GM18873 (cell line): ENCODE measurements around the gene VPS9D1.
"Not testable (repeated sequence)": the region's sequence is repeated elsewhere in the genome, so short reads cannot be mapped to it uniquely, and the experiment has no call there.

Experiments
- ATAC-seq: cut with Tn5 transposase; IDR thresholded peaks from one replicate; pipeline ENCODE4 v1.9.1; 2021; ENCODE audit warnings: mild to moderate bottlenecking, moderate library complexity, moderate number of reproducible peaks; ENCODE audit not compliant: unreplicated experiment, low FRiP score

VPS9D1 gene

GRCh38 chr16:89711601-89712273 is 9.0 kb downstream of the VPS9D1 start:
- ATAC-seq: no peak

GRCh38 chr16:89710709-89711564 is 9.8 kb downstream of the VPS9D1 start:
- ATAC-seq: no peak

GRCh38 chr16:89709716-89710432 is 10.8 kb downstream of the VPS9D1 start:
- ATAC-seq: no peak

- no peak for ATAC-seq
Measured at GRCh38 chr16:89709166-89709565, 11.5 kb downstream of the VPS9D1 start.

- no peak for ATAC-seq
Measured at GRCh38 chr16:89708481-89708931, 12.2 kb downstream of the VPS9D1 start.

- no peak for ATAC-seq
Measured at GRCh38 chr16:89707695-89708094, 13.0 kb downstream of the VPS9D1 start.

GRCh38 chr16:89706518-89707260 is 14.0 kb downstream of the VPS9D1 start:
- ATAC-seq: no peak

- ATAC-seq: no peak
Measured at GRCh38 chr16:89705006-89705405, 15.7 kb downstream of the VPS9D1 start.

- ATAC-seq: no peak
Measured at GRCh38 chr16:89704281-89704680, 16.4 kb downstream of the VPS9D1 start.

- peak; percentile 47 for ATAC-seq
Measured at GRCh38 chr16:89701425-89702406, 19.0 kb downstream of the VPS9D1 start, which contains the start of gene SPATA2L. Gene SPATA2L (minus strand): TSS chr16:89701705. CDS start chr16:89701232, 473 bp downstream.

- no peak for ATAC-seq
Measured at GRCh38 chr16:89700649-89701424, 19.9 kb downstream of the VPS9D1 start.

GRCh38 chr16:89700100-89700648 is 20.5 kb downstream of the VPS9D1 start:
- peak; percentile 41 for ATAC-seq

GRCh38 chr16:89699629-89700099 is 21.0 kb downstream of the VPS9D1 start:
- not testable (repeated sequence) for ATAC-seq

- ATAC-seq: not testable (repeated sequence)
Measured at GRCh38 chr16:89698717-89699116, 22.0 kb downstream of the VPS9D1 start.

- ATAC-seq: no peak
Measured at GRCh38 chr16:89697616-89698331, 22.9 kb downstream of the VPS9D1 start.

GRCh38 chr16:89697161-89697615 is 23.5 kb downstream of the VPS9D1 start:
- ATAC-seq: no peak

GRCh38 chr16:89696670-89697128 is 24.0 kb downstream of the VPS9D1 start:
- ATAC-seq: no peak
